Measurements from ENCODE around the gene LENG9.

GRCh38 chr19:54418930-54419800 is 44.4 kb downstream of the LENG9 start:
- TF ChIP-seq CTCF (IDR thresholded peaks at IDR 0.05), result no peak
- TF ChIP-seq POLR2A (IDR thresholded peaks at IDR 0.05), result no peak

Data from testis (tissue), 2 donors.